Measurements from ENCODE around the gene TBC1D22A.

- TF ChIP-seq POLR2AphosphoS5 (IDR thresholded peaks at IDR 0.05; ENCODE audit: insufficient read depth, low read depth, low read length) (no peak), POLR2A (IDR thresholded peaks at IDR 0.05; ENCODE audit: low read depth, low read length) (no peak), EZH2 (IDR thresholded peaks at IDR 0.05; ENCODE audit: borderline replicate concordance, low read depth, low read length, severe bottlenecking) (no peak), FOS (IDR thresholded peaks at IDR 0.05; ENCODE audit: borderline replicate concordance, insufficient read depth, low read length) (no peak), MYC (IDR thresholded peaks at IDR 0.05; ENCODE audit: low read depth, low read length) (no peak), JUN (IDR thresholded peaks at IDR 0.05; ENCODE audit: borderline replicate concordance, insufficient read depth, insufficient read length, low read depth) (no peak), MAX (IDR thresholded peaks at IDR 0.05; ENCODE audit: insufficient read depth, insufficient read length) (no peak)
- TF ChIP-seq, protein P1, sequence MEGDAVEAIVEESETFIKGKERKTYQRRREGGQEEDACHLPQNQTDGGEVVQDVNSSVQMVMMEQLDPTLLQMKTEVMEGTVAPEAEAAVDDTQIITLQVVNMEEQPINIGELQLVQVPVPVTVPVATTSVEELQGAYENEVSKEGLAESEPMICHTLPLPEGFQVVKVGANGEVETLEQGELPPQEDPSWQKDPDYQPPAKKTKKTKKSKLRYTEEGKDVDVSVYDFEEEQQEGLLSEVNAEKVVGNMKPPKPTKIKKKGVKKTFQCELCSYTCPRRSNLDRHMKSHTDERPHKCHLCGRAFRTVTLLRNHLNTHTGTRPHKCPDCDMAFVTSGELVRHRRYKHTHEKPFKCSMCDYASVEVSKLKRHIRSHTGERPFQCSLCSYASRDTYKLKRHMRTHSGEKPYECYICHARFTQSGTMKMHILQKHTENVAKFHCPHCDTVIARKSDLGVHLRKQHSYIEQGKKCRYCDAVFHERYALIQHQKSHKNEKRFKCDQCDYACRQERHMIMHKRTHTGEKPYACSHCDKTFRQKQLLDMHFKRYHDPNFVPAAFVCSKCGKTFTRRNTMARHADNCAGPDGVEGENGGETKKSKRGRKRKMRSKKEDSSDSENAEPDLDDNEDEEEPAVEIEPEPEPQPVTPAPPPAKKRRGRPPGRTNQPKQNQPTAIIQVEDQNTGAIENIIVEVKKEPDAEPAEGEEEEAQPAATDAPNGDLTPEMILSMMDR (IDR thresholded peaks at IDR 0.05; ENCODE audit: extremely low read depth in 1 of 2, insufficient read depth in 1 of 2, low read depth in 1 of 2, low read length in 2 of 2): no peak
Observed at GRCh38 chr22:47082505-47082904, 320.1 kb downstream of the TBC1D22A start.
